BLaER1 (cell line): Measurements from ENCODE around the gene ERCC6L.
A peak's percentile ranks its signal among the peaks of the same experiment; 100 is the strongest.
"Not testable (repeated sequence)": the region's sequence is repeated elsewhere in the genome, so short reads cannot be mapped to it uniquely, and the experiment has no call there.

Experiments
- H3K27ac ChIP-seq: shearing (Covaris generic); formaldehyde crosslinking; 2 replicates; pipeline ENCODE4 v1.8.1; 2022
- H3K27me3 ChIP-seq: shearing (Covaris generic); formaldehyde crosslinking; 2 replicates; pipeline ENCODE4 v1.8.1; 2022
- H3K36me3 ChIP-seq: shearing (Covaris generic); formaldehyde crosslinking; 2 replicates; pipeline ENCODE4 v1.8.1; 2022
- H3K4me1 ChIP-seq: shearing (Covaris generic); formaldehyde crosslinking; 2 replicates; pipeline ENCODE4 v1.8.1; 2022
- H3K4me2 ChIP-seq: shearing (Covaris generic); formaldehyde crosslinking; 2 replicates; pipeline ENCODE4 v1.8.1; 2022
- H3K4me3 ChIP-seq: shearing (Covaris generic); formaldehyde crosslinking; 2 replicates; pipeline ENCODE4 v1.8.1; 2022
- H3K9ac ChIP-seq: shearing (Covaris generic); formaldehyde crosslinking; 2 replicates; pipeline ENCODE4 v1.8.1; 2022
- H3K9me3 ChIP-seq: shearing (Covaris generic); formaldehyde crosslinking; 2 replicates; pipeline ENCODE4 v1.8.1; 2022
- H4K20me1 ChIP-seq: shearing (Covaris generic); formaldehyde crosslinking; 2 replicates; pipeline ENCODE4 v1.8.1; 2022
- Cebpa-rat ChIP-seq: shearing (Covaris generic); IDR thresholded peaks from 2 replicates; pipeline ENCODE4 v1.8.1; 2022

Gene ERCC6L

GRCh38 chrX:72180539-72180938 lies 58.3 kb downstream of the ERCC6L start:
- H3K4me2 ChIP-seq: peak overlapping the region; percentile 66
- H3K4me3 ChIP-seq: peak overlapping the region; percentile 81
- H3K9ac ChIP-seq: peak overlapping the region; percentile 88
- peaks cover 15% of the 10 kb centered on the region; the same call in 1 of the 2 replicates for H3K9me3 ChIP-seq
- peaks cover 21% of the 10 kb centered on the region for H3K4me1 ChIP-seq
- TF ChIP-seq Cebpa-rat: no peak
- no peaks in the 10 kb centered on the region for H3K27me3 ChIP-seq
- no peaks in the 10 kb centered on the region; the same call in 1 of the 2 replicates for H4K20me1 ChIP-seq
- H3K36me3 ChIP-seq: 0 out of 2 replicates have a peak, but pooled peaks cover 9% of the 10 kb centered on the region
- H3K27ac ChIP-seq: peak overlapping the region; percentile 89

GRCh38 chrX:72176981-72177380 lies 61.8 kb downstream of the ERCC6L start:
- H3K27me3 ChIP-seq: no peaks in the 10 kb centered on the region
- H4K20me1 ChIP-seq: no peaks in the 10 kb centered on the region
- H3K36me3 ChIP-seq: no peaks in the 10 kb centered on the region
- no peak overlapping the region for H3K9ac ChIP-seq
- no peak overlapping the region for H3K4me2 ChIP-seq
- H3K27ac ChIP-seq: no peak overlapping the region
- no peak for TF ChIP-seq Cebpa-rat
- H3K9me3 ChIP-seq: peaks cover 15% of the 10 kb centered on the region; the same call in 1 of the 2 replicates
- H3K4me3 ChIP-seq: no peak overlapping the region
- peaks cover 8% of the 10 kb centered on the region; the same call in 1 of the 2 replicates for H3K4me1 ChIP-seq

- H4K20me1 ChIP-seq, H3K4me1 ChIP-seq, H3K27ac ChIP-seq, H3K4me3 ChIP-seq, H3K9ac ChIP-seq, H3K36me3 ChIP-seq, H3K4me2 ChIP-seq, H3K27me3 ChIP-seq: not testable (repeated sequence)
- H3K9me3 ChIP-seq: peaks cover 15% of the 10 kb centered on the region; the same call in 1 of the 2 replicates
Observed at GRCh38 chrX:72176289-72176688, 62.5 kb downstream of the ERCC6L start.

DNA sequence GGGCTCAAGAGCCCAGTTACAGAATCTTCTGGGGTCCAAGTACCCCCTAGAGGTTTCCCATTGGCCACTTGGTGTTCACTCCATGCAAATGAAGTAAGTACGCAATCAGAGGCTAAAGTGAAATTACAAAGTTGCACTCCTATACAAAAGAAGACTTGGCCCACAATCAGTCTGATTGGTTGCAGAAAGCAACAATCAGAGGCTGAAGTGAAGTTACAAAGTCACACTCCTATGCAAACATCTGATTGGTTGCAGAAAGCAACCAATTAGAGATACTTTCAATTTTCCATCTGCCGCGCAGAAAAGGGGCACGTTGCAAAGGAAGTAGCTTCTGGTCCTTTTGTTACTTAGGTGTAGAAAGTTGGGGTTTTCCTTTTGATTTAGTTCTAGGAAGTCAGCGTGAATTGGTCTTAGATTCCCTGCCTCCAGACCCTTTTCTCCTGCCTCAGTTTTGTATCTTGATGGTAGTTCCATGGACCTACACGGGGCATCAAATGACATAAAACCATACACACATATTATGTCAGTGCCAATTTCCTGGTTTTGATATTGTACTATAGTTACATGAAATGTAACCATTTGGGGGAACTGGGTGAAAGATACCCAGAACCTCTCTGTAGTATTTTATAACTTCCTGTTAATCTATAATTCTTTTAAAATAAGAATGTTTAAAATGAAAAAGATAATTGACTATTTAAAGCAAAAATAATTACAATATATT lies 69.7 kb downstream of the ERCC6L start:
- H3K4me3 ChIP-seq: no peak overlapping the region
- H3K36me3 ChIP-seq: no peaks in the 10 kb centered on the region
- H3K27ac ChIP-seq: no peak overlapping the region
- H3K9me3 ChIP-seq: no peaks in the 10 kb centered on the region
- H4K20me1 ChIP-seq: no peaks in the 10 kb centered on the region
- no peaks in the 10 kb centered on the region for H3K4me1 ChIP-seq
- peaks cover 6% of the 10 kb centered on the region for H3K27me3 ChIP-seq
- no peak overlapping the region for H3K4me2 ChIP-seq
- no peak overlapping the region for H3K9ac ChIP-seq
- TF ChIP-seq Cebpa-rat: no peak

DNA sequence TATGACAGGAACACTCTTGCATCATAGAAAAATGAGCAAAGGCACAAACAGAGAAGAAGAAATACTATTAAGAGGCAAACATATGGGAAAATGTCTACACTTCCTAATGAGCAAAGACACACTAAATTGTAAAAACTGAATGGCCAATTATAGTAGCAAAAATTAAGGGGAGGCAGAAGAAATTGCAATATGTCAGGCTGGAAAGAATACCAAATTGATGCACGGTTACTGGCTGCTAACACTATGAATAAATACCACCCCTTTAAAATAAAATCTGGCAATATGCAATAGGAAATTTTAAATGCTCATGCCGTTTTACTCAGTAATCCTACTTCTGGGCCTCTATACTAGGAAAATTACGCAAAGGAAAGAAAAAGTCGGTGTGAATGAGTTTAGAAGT lies 73.3 kb downstream of the ERCC6L start:
- no peaks in the 10 kb centered on the region for H3K9me3 ChIP-seq
- H3K27ac ChIP-seq: no peak overlapping the region
- H3K4me2 ChIP-seq: no peak overlapping the region
- no peak overlapping the region for H3K4me3 ChIP-seq
- no peaks in the 10 kb centered on the region for H4K20me1 ChIP-seq
- no peak for TF ChIP-seq Cebpa-rat
- no peaks in the 10 kb centered on the region for H3K36me3 ChIP-seq
- H3K4me1 ChIP-seq: no peaks in the 10 kb centered on the region
- H3K27me3 ChIP-seq: peaks cover 11% of the 10 kb centered on the region
- no peak overlapping the region for H3K9ac ChIP-seq

DNA sequence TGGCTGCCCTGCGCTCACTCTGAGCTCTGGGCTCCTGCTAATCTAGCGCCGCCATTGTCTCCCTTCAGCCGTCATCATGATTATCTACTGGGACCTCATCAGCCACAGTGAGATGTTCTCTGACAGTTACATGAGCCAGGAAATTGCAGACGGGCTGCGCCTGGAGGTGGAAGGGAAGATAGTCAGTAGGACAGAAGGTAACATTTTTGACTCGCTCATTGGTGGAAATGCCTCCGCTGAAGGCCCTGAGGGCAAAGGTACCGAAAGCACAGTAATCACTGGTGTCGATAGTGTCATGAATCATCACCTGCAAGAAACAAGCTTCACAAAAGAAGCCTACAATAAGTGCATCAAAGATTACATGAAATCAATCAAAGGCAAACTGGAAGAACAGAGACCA lies 79.1 kb downstream of the ERCC6L start:
- Histone ChIP-seq H3K27me3 (peaks cover 6% of the 10 kb centered on the region; the same call in 1 of the 2 replicates), H3K4me1 (no peaks in the 10 kb centered on the region), H3K36me3 (no peaks in the 10 kb centered on the region), H3K4me3 (no peak overlapping the region), H3K27ac (no peak overlapping the region), H3K4me2 (no peak overlapping the region), H3K9ac (no peak overlapping the region), H3K9me3 (peaks cover 14% of the 10 kb centered on the region), H4K20me1 (no peaks in the 10 kb centered on the region)
- TF ChIP-seq Cebpa-rat: no peak

DNA sequence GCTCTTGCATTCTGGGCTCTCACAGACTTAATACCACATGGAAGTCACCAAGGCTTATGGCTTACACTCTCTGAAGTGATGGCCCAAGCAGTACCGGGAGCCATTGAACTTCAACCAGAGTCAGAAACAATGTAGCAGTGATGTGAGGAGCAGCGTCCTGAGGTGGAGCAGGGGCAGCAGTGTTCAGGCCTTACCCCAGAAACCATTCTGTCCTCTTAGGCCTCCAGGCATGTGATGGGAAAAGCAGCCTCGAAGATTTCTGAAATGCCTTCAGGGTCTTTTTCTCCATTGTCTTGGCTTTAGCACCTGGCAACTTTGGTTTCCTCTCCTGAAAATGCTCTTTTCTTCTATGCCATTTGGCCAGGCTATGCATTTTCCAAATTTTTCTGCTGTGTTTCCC lies 80.1 kb downstream of the ERCC6L start:
- Histone ChIP-seq H3K27me3 (peaks cover 6% of the 10 kb centered on the region; the same call in 1 of the 2 replicates), H3K4me2 (no peak overlapping the region), H3K9me3 (peaks cover 14% of the 10 kb centered on the region), H3K4me1 (no peaks in the 10 kb centered on the region), H3K9ac (no peak overlapping the region), H3K27ac (no peak overlapping the region), H3K36me3 (no peaks in the 10 kb centered on the region), H4K20me1 (no peaks in the 10 kb centered on the region), H3K4me3 (no peak overlapping the region)
- TF ChIP-seq Cebpa-rat: no peak
